DMS153 treated with DMSO at 0.1 percent for 48 hours (cell line): Measurements from ENCODE around the gene XPNPEP1.

Experiments
- DNase-seq: peaks from one replicate; lab custom pipeline; 2025; ENCODE audit not compliant: unreplicated experiment; lab: John Stamatoyannopoulos, UW

Gene XPNPEP1

GRCh38 chr10:109952526-109952925 is 29.2 kb upstream of the XPNPEP1 start:
- DNase-seq: no peak

DNA sequence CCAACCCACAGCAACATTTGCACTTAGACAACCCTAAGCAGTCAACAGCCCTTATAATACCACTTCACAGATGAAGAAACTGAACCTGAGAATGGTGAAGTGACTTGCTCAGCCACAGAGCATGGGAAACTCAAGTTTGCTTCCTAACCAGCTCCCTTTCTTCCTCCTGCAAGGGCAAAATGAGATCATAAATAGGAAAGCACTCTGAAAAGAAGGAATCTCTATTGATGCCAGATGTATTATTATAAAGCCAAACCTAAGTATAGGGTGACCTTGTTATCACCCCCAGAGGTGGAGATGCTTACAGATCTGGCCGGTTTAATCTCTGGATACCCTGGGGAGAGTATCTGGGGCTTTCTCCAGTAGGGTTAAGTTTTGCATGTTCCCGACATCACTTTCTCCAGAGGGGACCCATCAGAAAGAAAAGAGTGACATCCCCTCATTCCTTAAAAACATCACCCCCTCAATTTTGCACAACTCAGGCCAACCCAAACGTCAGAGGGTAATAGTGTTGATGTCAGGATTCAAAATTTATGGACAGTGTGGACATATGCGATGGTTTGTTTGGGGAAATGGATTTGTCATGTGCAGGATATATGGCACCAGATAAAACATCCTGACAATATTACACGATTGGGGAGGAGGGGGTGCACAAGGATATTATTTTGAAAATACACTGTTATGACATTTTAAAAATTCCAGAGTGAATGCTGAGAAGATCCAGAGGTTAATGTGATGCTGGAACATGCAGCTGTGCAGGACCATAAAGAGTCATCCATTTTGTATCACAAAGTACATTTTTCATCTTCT is 24.0 kb upstream of the XPNPEP1 start:
- no peak for DNase-seq

- DNase-seq: no peak
These were observed 23.4 kb upstream of the XPNPEP1 start for GRCh38 chr10:109946680-109947079.

DNA sequence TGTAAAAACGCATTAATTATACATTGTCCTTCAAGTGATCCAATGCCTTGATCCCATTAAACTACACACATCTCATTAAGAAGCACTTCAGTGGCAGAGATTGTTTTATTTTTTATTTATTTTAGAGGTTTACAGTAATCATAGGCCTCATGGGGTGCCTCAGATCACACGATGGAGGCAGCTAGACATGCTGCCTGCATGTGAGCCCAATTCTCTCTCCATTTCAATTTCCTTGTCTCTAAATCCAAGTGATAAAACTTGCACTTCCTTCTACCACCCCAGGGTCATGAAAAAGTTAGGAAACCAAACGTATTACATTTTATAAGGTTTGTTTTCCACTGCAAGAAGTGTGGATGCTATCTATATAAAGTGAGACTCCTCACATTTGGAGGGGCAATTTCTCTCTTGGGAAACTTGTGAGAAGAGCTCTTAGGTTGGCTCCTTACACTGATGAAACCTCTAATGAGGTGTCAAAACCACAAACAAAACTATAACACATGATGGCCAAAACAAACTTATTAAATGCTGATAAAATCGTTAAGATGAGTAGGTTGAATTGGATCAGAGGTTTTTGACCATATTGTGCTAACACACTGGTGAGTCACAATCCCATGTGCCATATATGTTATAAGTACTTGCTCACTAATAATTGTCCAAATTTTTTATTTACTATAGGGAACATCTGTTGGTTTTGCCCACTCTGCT is 22.3 kb upstream of the XPNPEP1 start:
- DNase-seq: no peak

GRCh38 chr10:109944613-109945012 is 21.3 kb upstream of the XPNPEP1 start:
- no peak for DNase-seq

- DNase-seq: no peak
These were observed 18.0 kb upstream of the XPNPEP1 start for GRCh38 chr10:109941236-109941862.

GRCh38 chr10:109940553-109940952 is 17.2 kb upstream of the XPNPEP1 start:
- no peak for DNase-seq

- no peak for DNase-seq
These were observed 16.8 kb upstream of the XPNPEP1 start for GRCh38 chr10:109940117-109940516.

DNA sequence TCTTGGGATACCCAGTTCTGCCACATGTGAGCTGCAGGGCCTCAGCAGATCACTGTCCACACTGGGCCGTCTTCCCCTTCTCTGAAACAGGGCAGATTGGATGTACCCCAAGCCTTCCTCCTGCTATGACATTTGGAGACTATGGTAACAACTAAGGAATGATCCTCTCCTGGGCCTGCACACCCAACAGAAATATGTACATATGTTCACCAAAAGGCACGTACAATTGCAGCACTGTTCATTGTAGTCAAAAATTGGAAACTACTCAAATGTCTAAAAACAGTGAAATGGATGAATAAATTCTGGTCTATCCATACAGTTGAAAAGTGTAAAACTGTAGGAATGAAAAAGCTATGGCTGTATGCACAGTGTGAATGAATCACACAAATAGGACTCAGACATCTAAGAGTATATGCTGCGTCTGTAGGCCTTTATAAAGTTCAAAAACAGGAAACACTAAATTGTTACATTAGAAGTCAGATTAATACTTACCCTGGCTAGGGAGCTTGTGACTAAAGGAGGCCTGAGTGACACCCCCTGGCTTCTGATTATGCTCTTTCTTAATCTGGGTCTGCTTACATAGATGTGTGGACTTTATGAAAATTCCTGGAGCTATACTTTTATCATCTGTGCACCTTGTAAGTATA is 16.1 kb upstream of the XPNPEP1 start:
- no peak for DNase-seq

DNA sequence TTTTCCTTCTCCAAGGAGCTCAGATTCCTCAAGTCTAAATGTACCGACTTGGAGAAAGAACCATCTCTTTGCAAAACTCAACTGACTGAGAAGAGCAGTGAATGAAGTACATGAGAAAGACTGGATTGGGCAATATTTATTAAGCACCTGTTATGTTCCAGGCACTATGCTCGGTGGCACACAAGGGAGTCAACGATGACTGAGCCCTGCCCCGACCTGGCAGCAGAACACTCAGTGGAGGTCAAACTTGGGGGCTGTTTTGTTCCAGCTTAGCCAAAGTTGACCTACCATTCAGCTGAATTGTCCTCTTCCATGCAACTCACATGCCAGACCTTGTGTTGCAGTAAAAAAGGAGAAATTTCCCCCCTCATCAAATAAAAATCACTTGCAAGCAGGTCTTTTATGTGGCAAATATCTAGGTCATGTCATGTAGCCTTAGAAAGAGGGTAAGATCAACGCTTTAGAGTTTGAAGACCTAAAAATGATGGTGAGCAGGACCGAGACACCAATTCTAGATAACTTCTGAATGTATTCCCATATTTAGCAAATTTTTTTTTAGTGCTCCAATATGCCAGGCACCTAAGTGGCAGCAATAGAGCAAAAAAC is 14.3 kb upstream of the XPNPEP1 start:
- no peak for DNase-seq

DNA sequence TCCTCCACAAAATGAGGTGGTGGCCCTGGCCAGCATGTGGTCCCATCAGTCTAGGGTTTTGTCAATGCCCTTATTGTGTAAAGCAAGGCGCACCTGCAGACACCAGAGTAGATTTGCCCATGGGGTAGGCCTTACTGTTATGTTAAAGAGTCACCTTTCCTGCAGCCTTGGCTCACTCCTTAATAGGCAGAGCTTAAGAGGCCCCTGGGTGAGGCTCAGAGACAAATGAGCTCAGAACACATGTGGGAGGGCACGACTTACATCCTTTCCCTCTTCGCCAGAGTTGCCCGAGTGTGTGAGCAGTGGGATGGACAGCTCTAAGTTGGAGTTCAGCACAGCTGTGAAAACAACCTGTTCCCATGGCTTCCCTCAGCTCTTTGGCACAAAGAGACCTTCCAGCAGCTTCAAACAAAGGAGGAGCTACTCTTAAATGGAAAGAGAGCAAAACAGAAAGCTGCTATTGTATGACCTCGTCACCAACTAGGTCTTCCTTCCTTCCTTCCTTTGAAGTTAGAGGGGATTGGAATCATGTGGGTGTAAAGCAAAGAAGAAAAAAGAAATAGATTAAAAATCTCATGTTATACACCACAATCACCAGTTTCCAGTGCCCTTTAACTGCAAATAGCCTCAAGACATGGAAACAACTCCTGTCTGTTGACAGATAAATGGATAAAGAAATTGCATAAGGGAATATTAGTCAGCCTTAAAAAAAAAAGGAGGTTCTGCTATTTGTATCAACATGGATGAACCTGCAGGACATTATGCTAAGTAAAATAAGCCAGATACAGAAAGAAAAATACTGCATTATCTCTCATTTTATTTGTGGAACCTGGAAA is 11.9 kb upstream of the XPNPEP1 start:
- DNase-seq: no peak

DNA sequence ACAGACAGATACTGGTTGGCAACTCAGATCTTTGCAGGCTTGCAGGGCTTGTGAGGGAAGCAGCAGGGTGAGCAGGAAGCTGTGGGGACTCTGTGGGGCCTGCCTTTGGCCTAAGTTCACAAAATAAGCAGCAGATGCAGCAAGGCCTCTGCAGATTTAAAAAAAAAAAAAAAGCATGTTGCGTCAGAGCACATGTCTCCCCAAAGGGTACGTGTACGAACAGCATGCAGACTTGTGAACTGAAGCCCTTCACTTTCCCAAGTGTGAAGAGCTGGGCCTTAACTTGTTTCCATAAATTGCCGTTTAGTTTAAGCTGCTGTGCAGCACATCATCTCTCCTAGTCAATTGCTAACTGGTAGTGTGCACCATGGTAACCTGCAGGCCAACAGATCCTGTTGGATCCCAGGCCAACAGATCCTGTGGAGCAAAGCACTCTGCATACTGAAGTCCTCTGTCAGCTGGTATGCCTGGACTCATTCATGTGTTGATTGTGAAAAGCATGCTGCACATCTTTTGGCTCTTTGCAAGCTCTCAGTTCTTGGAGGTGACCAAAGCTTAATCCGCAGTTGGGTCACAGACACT is 10.8 kb upstream of the XPNPEP1 start:
- no peak for DNase-seq

- no peak for DNase-seq
These were observed 9.7 kb upstream of the XPNPEP1 start for GRCh38 chr10:109932968-109933367.

DNA sequence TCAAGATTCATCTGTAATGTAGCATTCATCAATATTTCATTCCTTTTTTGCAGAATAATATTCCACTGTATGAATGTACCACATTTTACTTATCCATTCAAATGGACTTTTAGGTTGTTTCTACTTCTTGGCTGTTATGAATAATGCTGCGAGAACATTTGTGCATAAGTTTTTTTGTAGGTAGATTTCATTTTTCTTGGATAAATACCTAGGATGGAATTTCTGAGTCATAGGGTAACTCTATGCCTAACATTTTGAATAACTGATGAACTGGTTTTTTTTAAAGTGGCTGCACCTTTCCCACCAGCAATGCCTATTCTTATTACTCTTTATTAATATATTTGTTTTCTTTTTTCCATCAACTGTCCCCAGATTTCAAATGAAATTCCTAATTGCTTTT is 9.1 kb upstream of the XPNPEP1 start:
- no peak for DNase-seq

DNA sequence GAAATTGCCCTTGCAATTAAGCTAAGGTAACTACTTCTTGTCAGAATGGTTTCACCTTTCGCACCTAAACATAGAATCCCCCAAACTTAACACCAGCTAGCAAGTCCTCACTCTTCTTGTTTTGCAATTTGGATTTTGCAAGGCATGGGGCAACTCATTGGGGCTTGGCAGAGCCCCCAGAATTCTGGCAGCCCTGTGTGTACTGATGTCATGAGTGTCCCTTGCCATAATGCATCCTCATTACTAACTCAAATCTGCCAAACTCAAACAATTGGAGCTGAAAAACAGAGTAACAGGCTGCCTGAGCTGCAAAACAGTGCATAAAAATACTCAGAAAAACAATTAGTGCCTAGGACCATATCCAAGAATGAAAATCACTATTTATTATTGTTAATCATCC is 7.9 kb upstream of the XPNPEP1 start:
- DNase-seq: no peak

DNA sequence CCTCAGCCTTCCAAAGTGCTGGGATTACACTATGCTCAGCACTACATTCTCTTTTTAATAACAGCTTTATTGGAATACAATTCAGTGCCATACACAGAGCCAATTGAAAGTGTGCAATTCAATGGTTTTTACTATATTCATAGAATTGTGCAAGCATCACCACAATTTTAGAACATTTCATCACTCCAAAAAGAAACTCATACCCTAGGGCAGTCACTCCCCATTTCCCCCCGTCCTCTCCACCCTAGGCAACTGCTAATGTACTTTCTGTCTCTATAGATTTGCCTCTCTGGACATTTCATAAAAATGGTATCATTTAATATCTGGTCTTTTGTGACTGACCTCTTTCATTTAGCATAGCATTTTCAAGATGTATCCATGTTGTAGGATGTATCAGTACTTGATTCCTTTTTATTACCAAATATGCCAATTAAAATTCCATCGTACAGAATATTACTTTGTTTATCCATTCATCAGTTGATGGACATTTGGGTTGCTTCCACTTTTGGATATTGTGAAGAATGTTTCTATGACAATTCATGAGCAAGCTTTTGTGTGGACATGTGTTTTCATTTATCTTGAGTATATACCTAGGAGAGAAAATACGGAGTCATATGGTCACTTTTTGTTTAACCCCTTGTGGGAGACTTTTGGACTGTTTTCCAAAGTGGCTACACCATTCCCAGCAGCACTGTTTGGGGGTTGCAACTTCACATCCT is 6.3 kb upstream of the XPNPEP1 start:
- DNase-seq: no peak

DNA sequence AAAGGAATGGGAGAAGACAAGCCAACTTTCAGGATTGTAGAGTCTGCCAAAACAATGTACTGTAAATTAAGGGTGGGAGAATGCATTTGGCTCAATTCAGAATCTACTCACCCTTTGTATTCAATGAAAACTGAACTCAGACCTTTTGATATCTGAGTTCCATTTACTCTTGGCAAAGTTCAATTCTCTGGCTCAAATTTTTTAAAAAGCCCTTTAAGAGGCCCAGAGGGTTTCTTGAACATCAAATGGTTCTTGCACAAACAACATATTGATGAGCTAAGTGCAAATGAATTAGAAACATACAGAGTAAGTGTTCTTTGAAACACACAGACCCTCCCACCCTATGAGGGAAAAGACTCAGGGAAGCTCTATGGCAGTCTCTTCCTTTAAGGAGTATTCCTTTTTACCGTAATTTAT is 5.2 kb upstream of the XPNPEP1 start:
- DNase-seq: no peak

- no peak for DNase-seq
These were observed 3.5 kb upstream of the XPNPEP1 start for GRCh38 chr10:109926825-109927224.

- DNase-seq: no peak
These were observed 2.9 kb upstream of the XPNPEP1 start for GRCh38 chr10:109926061-109926745.
